Esophagus muscularis mucosa (tissue), 4 donors: ENCODE data around the gene ZBTB4. TPM values are rescaled to one million over a fixed set of nuclear protein-coding genes. Genes with fewer than 3 reads are reported as not detected.
"Not testable (repeated sequence)": the region's sequence is repeated elsewhere in the genome, so short reads cannot be mapped to it uniquely, and the experiment has no call there.

ENCODE experiments used
- DNase-seq: peaks from one replicate; pipeline ENCODE4 v3.0.0-alpha.2; 2017; ENCODE audit errors: extremely low spot score
- H3K27ac ChIP-seq, 4 donors: fragments of 200-600 bp; sonication (generic); replicated peaks in 1 of 4; 1 replicate in 3 of 4; 2 replicates in 1 of 4; pipeline ENCODE4 v1.5.1; 2016 to 2019; ENCODE audit warnings: mild to moderate bottlenecking in 1 of 4
- H3K27me3 ChIP-seq, 4 donors: fragments of 200-600 bp; sonication (generic); one replicate each; pipeline versions ENCODE4 v1.5.1 to v1.6.0; 2016 to 2019
- H3K36me3 ChIP-seq, 4 donors: fragments of 200-600 bp; sonication (generic); one replicate each; pipeline ENCODE4 v1.5.1; 2016 to 2019
- H3K4me1 ChIP-seq, 4 donors: fragments of 200-600 bp; sonication (generic); one replicate each; pipeline ENCODE4 v1.5.1; 2016 to 2019
- H3K4me3 ChIP-seq, 4 donors: fragments of 200-600 bp; sonication (generic); 1 replicate in 2 of 4; 2 replicates in 2 of 4; pipeline ENCODE4 v1.5.1; 2016 to 2019; ENCODE audit warnings: mild to moderate bottlenecking in 4 of 4, moderate library complexity in 1 of 4
- H3K9me3 ChIP-seq, 4 donors: fragments of 200-600 bp; sonication (generic); 1 replicate in 3 of 4; 2 replicates in 1 of 4; pipeline ENCODE4 v1.5.1; 2016 to 2019
- EP300 ChIP-seq: sonication (generic); formaldehyde crosslinking; IDR thresholded peaks from one replicate; pipeline ENCODE4 v1.6.1; 2017; ENCODE audit warnings: antibody characterized with exemption
- POLR2A ChIP-seq: fragments of 450-650 bp; IDR thresholded peaks from one replicate; pipeline ENCODE4 v1.6.1; 2017; ENCODE audit warnings: antibody characterized with exemption, moderate library complexity, mild to moderate bottlenecking, low read depth
- POLR2AphosphoS5 ChIP-seq, 2 donors: sonication (generic); formaldehyde crosslinking; IDR thresholded peaks; one replicate each; pipeline ENCODE4 v1.6.1; 2017; ENCODE audit warnings: antibody characterized with exemption in 2 of 2
- WGBS: methylation state at CpG from one replicate; pipeline ENCODE4 v1.1.5; 2018; 5-methylcytosine and 5-hydroxymethylcytosine counted together
- intact Hi-C: fragments of 100-400 bp; cut with DNase I; formaldehyde crosslinking; loops from one replicate; pipeline ENCODE4 v1.15.1; 2023
- total RNA-seq, 4 donors: library from RNA; depleted of rRNA; stranded (reverse); fragments of >200 nt; gene quantifications; one replicate each; pipeline versions ENCODE4 v1.1.0 to v1.2.1, GENCODE V29; 2016
- TF ChIP-seq, protein P1 (sequence below), 3 experiments: fragments of 200-600 bp in 2 of 3; fragments of 450-650 bp in 1 of 3; sonication (generic) in 2 of 3; IDR thresholded peaks; one replicate each; pipeline ENCODE4 v1.5.1; 2017 to 2019; ENCODE audit warnings: antibody characterized with exemption in 3 of 3, mild to moderate bottlenecking in 2 of 3, moderate library complexity in 1 of 3

The ZBTB4 gene
- total RNA-seq, 4 donors from 2014 or later: 57.5 to 113 (median 87.7) TPM

DNA sequence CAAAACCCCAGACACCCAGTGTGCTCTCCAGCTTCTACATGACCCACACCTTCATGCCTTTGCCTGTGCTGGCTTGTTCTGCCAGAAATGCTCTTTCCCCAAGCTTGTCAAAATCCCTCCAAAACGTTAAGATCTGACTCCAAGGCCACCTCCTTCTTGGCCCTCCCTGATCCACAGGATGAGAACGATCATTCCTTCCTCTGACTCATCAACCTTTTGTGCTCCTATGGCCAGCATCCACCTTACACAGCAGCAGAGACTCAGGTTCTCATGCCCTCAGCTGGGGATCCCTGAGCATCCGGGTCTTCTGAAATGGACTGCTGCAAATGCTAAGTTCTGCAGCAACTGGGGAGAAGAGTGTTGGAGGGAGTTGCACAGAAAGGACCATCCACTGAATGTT, 2.9 kb downstream of the ZBTB4 start:
- no peak for DNase-seq
- peak overlapping the region; percentile 100 for H3K27ac ChIP-seq
- H3K4me1 ChIP-seq: peaks cover 63 to 88% (median 85%) of the 10 kb centered on the region in 4 donors
- TF ChIP-seq, protein P1, sequence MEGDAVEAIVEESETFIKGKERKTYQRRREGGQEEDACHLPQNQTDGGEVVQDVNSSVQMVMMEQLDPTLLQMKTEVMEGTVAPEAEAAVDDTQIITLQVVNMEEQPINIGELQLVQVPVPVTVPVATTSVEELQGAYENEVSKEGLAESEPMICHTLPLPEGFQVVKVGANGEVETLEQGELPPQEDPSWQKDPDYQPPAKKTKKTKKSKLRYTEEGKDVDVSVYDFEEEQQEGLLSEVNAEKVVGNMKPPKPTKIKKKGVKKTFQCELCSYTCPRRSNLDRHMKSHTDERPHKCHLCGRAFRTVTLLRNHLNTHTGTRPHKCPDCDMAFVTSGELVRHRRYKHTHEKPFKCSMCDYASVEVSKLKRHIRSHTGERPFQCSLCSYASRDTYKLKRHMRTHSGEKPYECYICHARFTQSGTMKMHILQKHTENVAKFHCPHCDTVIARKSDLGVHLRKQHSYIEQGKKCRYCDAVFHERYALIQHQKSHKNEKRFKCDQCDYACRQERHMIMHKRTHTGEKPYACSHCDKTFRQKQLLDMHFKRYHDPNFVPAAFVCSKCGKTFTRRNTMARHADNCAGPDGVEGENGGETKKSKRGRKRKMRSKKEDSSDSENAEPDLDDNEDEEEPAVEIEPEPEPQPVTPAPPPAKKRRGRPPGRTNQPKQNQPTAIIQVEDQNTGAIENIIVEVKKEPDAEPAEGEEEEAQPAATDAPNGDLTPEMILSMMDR (IDR thresholded peaks at IDR 0.05): no peak
- TF ChIP-seq EP300 (no peak), POLR2AphosphoS5 (IDR thresholded peaks at IDR 0.05) (no peak), POLR2A (no peak)
- no peaks in the 10 kb centered on the region for H3K9me3 ChIP-seq
- no peaks in the 10 kb centered on the region for H3K27me3 ChIP-seq
- H3K4me3 ChIP-seq: peak overlapping the region in 2 of 4 donors; percentile 5 to 14
- 28% methylated on average over 3 of the region's 3 CpGs for WGBS
- H3K36me3 ChIP-seq: no peaks in the 10 kb centered on the region
- intact Hi-C loops: no loop called here

DNA sequence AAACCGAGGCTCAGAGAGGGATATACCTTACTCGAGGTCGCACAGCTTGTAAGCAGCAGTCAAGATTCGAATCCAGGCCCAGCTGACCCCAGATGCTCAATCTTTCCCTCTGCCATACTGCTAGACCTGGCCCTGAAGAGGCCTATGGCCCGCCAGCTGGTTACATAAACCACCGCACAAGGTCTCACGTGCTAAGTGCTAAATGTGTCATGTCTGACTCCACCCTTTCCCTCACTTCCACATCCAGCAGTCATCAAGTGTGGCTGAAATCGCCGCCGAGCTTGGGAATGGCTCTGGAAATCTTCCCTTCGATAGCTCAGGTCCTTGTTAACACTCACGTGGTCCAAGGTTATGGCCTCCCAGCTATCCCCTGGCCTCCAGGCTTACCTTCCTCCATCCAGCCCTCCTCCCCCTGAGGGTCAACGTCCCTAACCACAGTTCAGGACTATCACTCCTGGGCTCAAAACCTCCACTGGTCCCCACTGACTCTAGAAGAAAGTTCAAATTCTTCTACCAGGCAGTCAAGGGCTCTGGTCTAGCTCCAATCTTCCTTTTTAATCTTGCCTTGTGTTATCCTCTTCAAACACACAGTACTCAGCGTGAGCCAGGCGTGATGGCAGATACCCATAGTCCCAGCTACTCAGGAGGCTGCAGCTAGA, 3.5 kb downstream of the ZBTB4 start:
- intact Hi-C loops: no loop called here
- 50% methylated on average over 15 of the region's 15 CpGs for WGBS
- peak overlapping the region in 1 of 4 donors; percentile 14 for H3K4me3 ChIP-seq
- H3K27ac ChIP-seq: peak overlapping the region; percentile 100
- peaks cover 62 to 88% (median 85%) of the 10 kb centered on the region in 4 donors for H3K4me1 ChIP-seq
- H3K9me3 ChIP-seq: no peaks in the 10 kb centered on the region
- TF ChIP-seq, protein P1 (IDR thresholded peaks at IDR 0.05): no peak
- TF ChIP-seq POLR2AphosphoS5 (IDR thresholded peaks at IDR 0.05): peak; percentile 77 to 90
- no peaks in the 10 kb centered on the region for H3K36me3 ChIP-seq
- peak; percentile 94 for DNase-seq
- no peaks in the 10 kb centered on the region for H3K27me3 ChIP-seq

DNA sequence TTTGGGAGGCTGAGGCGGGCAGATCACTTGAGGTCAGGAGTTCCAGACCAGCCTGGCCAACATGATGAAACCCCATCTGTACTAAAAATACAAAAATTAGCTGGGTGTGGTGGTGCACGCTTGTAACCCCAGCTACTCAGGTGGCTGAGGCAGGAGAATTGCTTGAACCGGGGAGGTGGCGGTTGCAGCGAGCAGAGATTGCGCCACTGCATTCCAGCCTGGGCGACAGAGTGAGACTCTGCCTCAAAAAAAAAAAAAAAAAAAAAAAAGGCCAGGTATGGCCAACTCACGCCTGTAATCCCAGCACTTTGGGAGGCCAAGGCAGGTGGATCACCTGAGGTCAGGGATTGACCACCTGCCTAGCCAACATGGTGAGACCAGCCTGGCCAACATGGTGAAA, 4.7 kb downstream of the ZBTB4 start:
- H3K36me3 ChIP-seq, H3K4me3 ChIP-seq, DNase-seq, H3K27me3 ChIP-seq, intact Hi-C loops, H3K9me3 ChIP-seq: not testable (repeated sequence)
- peaks cover 63 to 88% (median 84%) of the 10 kb centered on the region in 4 donors for H3K4me1 ChIP-seq
- H3K27ac ChIP-seq: peak overlapping the region; percentile 100
- 96% methylated on average over 8 of the region's 8 CpGs for WGBS

DNA sequence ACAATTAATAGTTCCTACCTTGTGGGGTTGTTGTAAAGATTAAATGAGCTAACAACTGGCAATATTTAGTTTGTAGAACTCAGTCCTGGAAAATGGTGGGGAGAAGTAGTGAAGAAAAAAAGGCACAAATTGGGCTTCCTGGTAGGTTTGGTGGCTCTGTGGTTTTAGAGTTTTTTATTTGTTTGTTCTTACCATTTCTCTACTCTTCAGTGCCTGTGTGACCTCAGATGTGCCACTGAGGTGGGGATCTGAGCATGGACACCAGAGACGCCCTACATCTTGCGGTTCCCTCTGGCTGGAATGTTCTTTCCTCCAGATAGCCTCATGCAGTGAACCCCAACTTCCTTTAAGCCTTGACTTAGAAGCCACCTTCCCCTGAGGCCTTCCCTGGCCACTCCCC, 7.7 kb downstream of the ZBTB4 start:
- H3K27me3 ChIP-seq: no peaks in the 10 kb centered on the region
- H3K36me3 ChIP-seq: peaks cover 0 to 14% (median 2%) of the 10 kb centered on the region in 4 donors
- peak overlapping the region in 2 of 4 donors; percentile 23 to 51 for H3K27ac ChIP-seq
- no peak for DNase-seq
- H3K4me3 ChIP-seq: no peak overlapping the region
- H3K4me1 ChIP-seq: peaks cover 66 to 99% (median 93%) of the 10 kb centered on the region in 4 donors
- WGBS: 88% methylated on average over 2 of the region's 2 CpGs
- TF ChIP-seq POLR2A (no peak), POLR2AphosphoS5 (IDR thresholded peaks at IDR 0.05) (no peak), EP300 (no peak)
- TF ChIP-seq, protein P1 (IDR thresholded peaks at IDR 0.05): no peak
- no peaks in the 10 kb centered on the region for H3K9me3 ChIP-seq
- intact Hi-C loops: no loop called here

DNA sequence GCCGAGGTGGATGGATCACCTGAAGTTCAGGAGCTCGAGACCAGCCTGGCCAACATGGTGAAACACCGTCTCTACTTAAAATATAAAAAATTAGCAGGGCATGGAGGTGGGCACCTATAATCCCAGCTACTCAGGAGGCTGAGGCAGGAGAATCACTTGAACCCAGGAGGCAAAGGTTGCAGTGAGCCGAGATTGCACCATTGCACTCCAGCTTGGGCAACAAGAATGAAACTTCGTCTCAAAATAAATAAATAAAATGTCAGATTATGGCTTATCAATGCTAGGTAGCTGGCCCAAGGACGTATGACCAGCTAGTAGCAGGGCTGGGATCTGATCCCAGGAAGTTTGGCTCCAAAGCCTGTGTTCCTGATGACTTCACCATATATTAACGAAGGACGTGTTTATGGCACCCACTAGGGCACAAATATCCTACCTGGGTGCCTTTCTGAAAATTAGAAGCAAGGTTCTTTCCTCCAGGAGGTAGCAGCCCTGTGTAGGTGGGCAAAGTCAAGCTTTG, 8.9 kb downstream of the ZBTB4 start:
- H3K36me3 ChIP-seq: peaks cover 5 to 27% (median 13%) of the 10 kb centered on the region in 4 donors
- DNase-seq, intact Hi-C loops, H3K9me3 ChIP-seq, H3K27me3 ChIP-seq, H3K4me3 ChIP-seq: not testable (repeated sequence)
- peaks cover 65 to 99% (median 93%) of the 10 kb centered on the region in 4 donors for H3K4me1 ChIP-seq
- WGBS: 82% methylated on average over 8 of the region's 8 CpGs
- H3K27ac ChIP-seq: peak overlapping the region in 1 of 4 donors; percentile 20

DNA sequence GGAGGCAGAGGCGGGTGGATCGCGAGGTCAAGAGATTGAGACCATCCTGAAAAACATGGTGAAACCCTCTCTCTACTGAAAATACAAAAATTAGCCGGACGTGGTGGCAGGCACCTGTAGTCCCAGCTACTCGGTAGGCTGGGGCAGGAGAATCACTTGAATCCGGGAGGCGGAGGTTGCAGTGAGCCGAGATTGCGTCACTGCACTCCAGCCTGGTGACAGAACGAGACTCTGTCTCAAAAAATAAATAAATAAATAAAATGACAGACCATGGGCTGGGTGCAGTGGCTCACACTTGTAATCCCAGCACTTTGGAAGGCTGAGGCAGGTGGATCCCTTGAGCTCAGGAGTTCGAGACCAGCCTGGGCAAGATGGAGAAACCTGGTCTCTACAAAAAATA, 9.6 kb downstream of the ZBTB4 start:
- H3K4me3 ChIP-seq, intact Hi-C loops, H3K27ac ChIP-seq, DNase-seq, H3K27me3 ChIP-seq, H3K9me3 ChIP-seq: not testable (repeated sequence)
- 94% methylated on average over 12 of the region's 12 CpGs for WGBS
- H3K36me3 ChIP-seq: peaks cover 8 to 31% (median 19%) of the 10 kb centered on the region in 4 donors
- H3K4me1 ChIP-seq: peaks cover 58 to 94% (median 87%) of the 10 kb centered on the region in 4 donors
